T-cell (primary cell): ENCODE results near the gene TSC22D4. TPM values are rescaled to one million over a fixed set of nuclear protein-coding genes. Genes with fewer than 3 reads are reported as not detected.

ENCODE experiments used
- ATAC-seq, 4 experiments: fragments of 200-7000 bp in 3 of 4; fragments of 150-1000 bp in 1 of 4; cut with Tn5 transposase; replicated peaks in 1 of 4; 1 replicate in 3 of 4; 2 replicates in 1 of 4; pipeline ENCODE4 v1.10.0; 2021; ENCODE audit warnings: moderate library complexity in 3 of 4, mild to moderate bottlenecking in 2 of 4, moderate number of reproducible peaks in 1 of 4
- CTCF ChIA-PET, 2 donors: fragments of 300-600 bp; sonication (Branson Sonifier 250); formaldehyde crosslinking; loops; one replicate each; lab custom pipeline; 2022; ENCODE audit warnings: antibody characterized with exemption in 2 of 2; lab: Charles Lee
- POLR2A ChIA-PET, 2 donors: fragments of 300-600 bp; sonication (Branson Sonifier 250); formaldehyde crosslinking; loops; one replicate each; lab custom pipeline; 2022; ENCODE audit warnings: antibody characterized with exemption in 2 of 2; lab: Charles Lee
- DNase-seq, 35 experiments: peaks; one replicate each; pipeline versions ENCODE4 v3.0.0 to v3.0.0-alpha.2; 2013 to 2023
- H3K27ac ChIP-seq: one replicate; pipeline ENCODE4 v1.5.1; 2013; ENCODE audit warnings: low read length
- H3K27me3 ChIP-seq, 2 experiments: replicated peaks in 1 of 2; 1 replicate in 1 of 2; 2 replicates in 1 of 2; pipeline versions ENCODE4 v1.6.1 to v1.7.0; 2013; ENCODE audit warnings: low read length in 1 of 2, mixed read lengths in 1 of 2; ENCODE audit not compliant: control insufficient read depth in 2 of 2, insufficient read depth in 2 of 2; ENCODE audit errors: extremely low read depth in 1 of 2
- H3K36me3 ChIP-seq, 2 donors: 1 replicate in 1 of 2; 2 replicates in 1 of 2; pipeline versions ENCODE4 v1.6.1 to v1.7.0; 2013; ENCODE audit warnings: low read length in 1 of 2; ENCODE audit not compliant: control insufficient read depth in 2 of 2, insufficient read depth in 1 of 2; ENCODE audit errors: extremely low read depth in 1 of 2
- H3K4me1 ChIP-seq, 2 experiments: 1 replicate in 1 of 2; 2 replicates in 1 of 2; pipeline versions ENCODE4 v1.6.1 to v1.7.0; 2013; ENCODE audit warnings: low read length in 2 of 2, mixed read lengths in 1 of 2; ENCODE audit not compliant: insufficient read depth in 2 of 2, control insufficient read depth in 1 of 2; ENCODE audit errors: extremely low read depth in 1 of 2
- H3K4me3 ChIP-seq, 2 donors: 1 replicate in 1 of 2; 2 replicates in 1 of 2; pipeline versions ENCODE4 v1.5.1 to v1.7.0; 2013; ENCODE audit warnings: mild to moderate bottlenecking in 2 of 2, low read length in 1 of 2, moderate library complexity in 1 of 2; ENCODE audit not compliant: control insufficient read depth in 1 of 2; ENCODE audit errors: extremely low read depth in 1 of 2
- H3K9me3 ChIP-seq: 2 replicates; pipeline ENCODE4 v1.7.0; 2013
- H3K27ac Mint-ChIP-seq, 2 donors: one replicate each; pipeline ENCODE4 v1.8.0; 2020 to 2021; ENCODE audit warnings: mild to moderate bottlenecking in 2 of 2, mixed read lengths in 2 of 2
- H3K27me3 Mint-ChIP-seq, 2 donors: one replicate each; pipeline ENCODE4 v1.8.0; 2021 to 2022; ENCODE audit warnings: mixed read lengths in 2 of 2
- H3K36me3 Mint-ChIP-seq: one replicate; pipeline ENCODE4 v1.8.0; 2021; ENCODE audit warnings: mixed read lengths
- H3K4me1 Mint-ChIP-seq, 3 donors: one replicate each; pipeline ENCODE4 v1.8.0; 2020 to 2022; ENCODE audit warnings: mixed read lengths in 3 of 3, mild to moderate bottlenecking in 1 of 3
- H3K4me3 Mint-ChIP-seq, 3 donors: one replicate each; pipeline ENCODE4 v1.8.0; 2020 to 2022; ENCODE audit warnings: mild to moderate bottlenecking in 3 of 3, mixed read lengths in 3 of 3, moderate library complexity in 3 of 3
- H3K9me3 Mint-ChIP-seq, 3 donors: one replicate each; pipeline ENCODE4 v1.8.0; 2020 to 2022; ENCODE audit warnings: mixed read lengths in 3 of 3
- WGBS: methylation state at CpG from one replicate; pipeline ENCODE4 v1.1.5; 2013; ENCODE audit warnings: missing lambda C conversion rate; ENCODE audit not compliant: insufficient coverage; 5-methylcytosine and 5-hydroxymethylcytosine counted together
- total RNA-seq, 35 experiments: library from RNA in 6 of 35; stranded (reverse) in 6 of 35; fragments of 120-200 nt in 1 of 35; gene quantifications; one replicate each; pipeline versions ENCODE4 v1.2.1 to v1.2.4 and lab custom pipeline; 2013 to 2026

Gene TSC22D4
- total RNA-seq, 5 donors from 2014 or later (not counting 1 experiment from before 2014, with no cell fraction given) = 85.2 to 160 (median 148) TPM

DNA sequence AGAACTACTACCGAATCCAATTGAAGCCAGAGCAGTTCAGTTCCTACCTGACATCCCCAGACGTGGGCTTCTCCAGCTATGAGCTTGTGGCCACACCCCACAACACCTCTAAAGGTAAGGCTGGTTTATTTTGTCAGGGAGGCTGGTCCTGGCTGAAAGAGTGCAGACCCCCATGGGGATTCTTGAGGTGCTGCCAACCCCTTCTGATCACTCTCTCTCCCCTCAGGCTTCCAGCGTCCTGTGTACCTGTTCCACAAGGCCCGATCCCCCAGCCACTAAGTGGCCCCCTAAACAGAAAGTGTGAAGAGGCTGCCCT is 45.8 kb downstream of the TSC22D4 start:
- peak overlapping the region; percentile 25 to 94 (median 40) for H3K4me3 Mint-ChIP-seq
- H3K36me3 Mint-ChIP-seq = peaks cover 26% of the 10 kb centered on the region
- ATAC-seq = no peak
- DNase-seq = no peak
- Histone ChIP-seq H3K4me3 (no peak overlapping the region), H3K27ac (no peak overlapping the region), H3K27me3 (no peaks in the 10 kb centered on the region), H3K9me3 (no peaks in the 10 kb centered on the region), H3K36me3 (peaks cover 7 to 37% of the 10 kb centered on the region in 2 donors), H3K4me1 (peaks cover 24 to 64% of the 10 kb centered on the region in 2 experiments)
- no peaks in the 10 kb centered on the region for H3K27me3 Mint-ChIP-seq
- ChIA-PET CTCF (no interaction called here), POLR2A (no interaction called here)
- peak overlapping the region; percentile 64 to 94 for H3K27ac Mint-ChIP-seq
- no peaks in the 10 kb centered on the region for H3K9me3 Mint-ChIP-seq
- peaks cover 51 to 67% (median 60%) of the 10 kb centered on the region in 3 donors for H3K4me1 Mint-ChIP-seq
- WGBS = no CpG with 5 or more reads among the region's 4 CpGs

DNA sequence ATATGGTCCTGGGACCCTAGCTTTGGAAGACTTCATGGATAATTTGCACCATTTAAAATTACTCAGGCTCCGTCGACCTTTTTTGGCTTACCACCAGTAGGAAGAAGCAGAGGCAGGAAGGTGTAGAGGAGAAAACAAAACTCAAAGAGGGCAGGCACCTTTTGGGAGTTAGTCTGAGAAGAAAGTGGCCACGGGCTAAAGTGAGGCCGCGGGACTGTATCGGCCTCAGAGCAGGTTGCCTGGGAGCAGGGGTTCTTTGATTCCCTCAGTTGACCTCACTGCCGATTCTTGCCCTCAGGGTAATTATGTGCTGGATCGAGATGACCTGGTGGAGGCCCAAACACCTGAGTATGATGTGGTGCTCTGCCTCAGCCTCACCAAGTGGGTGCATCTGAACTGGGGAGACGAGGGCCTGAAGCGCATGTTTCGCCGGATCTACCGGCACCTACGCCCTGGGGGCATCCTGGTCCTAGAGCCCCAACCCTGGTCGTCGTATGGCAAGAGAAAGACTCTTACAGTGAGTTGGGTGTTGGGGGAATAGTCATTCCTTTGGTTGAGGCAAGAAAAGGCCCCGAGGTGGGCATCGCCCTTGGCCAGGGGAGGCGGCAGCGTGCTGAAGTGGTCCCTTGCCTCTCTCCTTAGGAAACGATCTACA is 46.3 kb downstream of the TSC22D4 start:
- peak overlapping the region; percentile 64 to 94 for H3K27ac Mint-ChIP-seq
- ATAC-seq (no peak), DNase-seq (no peak)
- no peaks in the 10 kb centered on the region for H3K9me3 ChIP-seq
- WGBS = 97% methylated on average over 16 of the region's 21 CpGs
- CTCF ChIA-PET = no interaction called here
- H3K36me3 ChIP-seq = peaks cover 7 to 37% of the 10 kb centered on the region in 2 donors
- no peaks in the 10 kb centered on the region for H3K27me3 Mint-ChIP-seq
- no peak overlapping the region for H3K4me3 ChIP-seq
- H3K36me3 Mint-ChIP-seq = peaks cover 26% of the 10 kb centered on the region
- peak overlapping the region; percentile 25 to 94 (median 40) for H3K4me3 Mint-ChIP-seq
- POLR2A ChIA-PET = no interaction called here
- H3K27ac ChIP-seq = no peak overlapping the region
- H3K4me1 ChIP-seq = peaks cover 24 to 68% of the 10 kb centered on the region in 2 experiments
- H3K9me3 Mint-ChIP-seq = no peaks in the 10 kb centered on the region
- peaks cover 54 to 72% (median 65%) of the 10 kb centered on the region in 3 donors for H3K4me1 Mint-ChIP-seq
- peaks cover 0 to 2% of the 10 kb centered on the region in 2 experiments for H3K27me3 ChIP-seq

DNA sequence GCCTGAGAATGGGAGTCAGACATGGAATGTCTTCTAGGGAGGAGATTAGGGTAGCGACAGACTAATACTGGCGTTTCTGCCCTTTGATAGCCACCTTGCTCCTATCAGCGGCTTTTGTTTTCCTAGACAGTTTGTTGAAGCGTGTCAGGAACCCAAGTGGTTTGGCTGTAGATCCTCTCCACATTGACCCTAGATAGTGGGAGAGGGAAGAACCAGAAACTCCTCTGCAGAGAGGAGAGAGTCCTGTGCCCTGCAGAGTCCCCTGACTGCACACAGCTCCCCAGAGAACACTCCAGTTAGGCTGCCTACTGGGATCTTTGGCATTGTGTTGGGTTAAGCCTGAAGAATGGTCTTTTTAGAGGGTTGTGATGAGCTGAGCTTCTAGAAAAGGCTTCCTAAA is 47.0 kb downstream of the TSC22D4 start:
- Mint-ChIP-seq H3K9me3 (no peaks in the 10 kb centered on the region), H3K27me3 (no peaks in the 10 kb centered on the region), H3K27ac (peak overlapping the region; percentile 93 to 94), H3K4me3 (peak overlapping the region; percentile 55 to 94 (median 83)), H3K4me1 (peaks cover 55 to 72% (median 66%) of the 10 kb centered on the region in 3 donors), H3K36me3 (peaks cover 26% of the 10 kb centered on the region)
- Histone ChIP-seq H3K4me1 (peaks cover 24 to 69% of the 10 kb centered on the region in 2 experiments), H3K27ac (peak overlapping the region; percentile 20), H3K4me3 (no peak overlapping the region), H3K27me3 (peaks cover 0 to 4% of the 10 kb centered on the region in 2 experiments), H3K9me3 (no peaks in the 10 kb centered on the region), H3K36me3 (peaks cover 7 to 37% of the 10 kb centered on the region in 2 donors)
- no peak for DNase-seq
- CTCF ChIA-PET = no interaction called here
- ATAC-seq = no peak
- WGBS = no CpG with 5 or more reads among the region's 4 CpGs
- POLR2A ChIA-PET = interaction anchor here in 1 of 2 donors (0.5 kb wide), 1 partner anchor 50 kb away, joined by 3 read pairs; no protein-coding TSS in a partner anchor

DNA sequence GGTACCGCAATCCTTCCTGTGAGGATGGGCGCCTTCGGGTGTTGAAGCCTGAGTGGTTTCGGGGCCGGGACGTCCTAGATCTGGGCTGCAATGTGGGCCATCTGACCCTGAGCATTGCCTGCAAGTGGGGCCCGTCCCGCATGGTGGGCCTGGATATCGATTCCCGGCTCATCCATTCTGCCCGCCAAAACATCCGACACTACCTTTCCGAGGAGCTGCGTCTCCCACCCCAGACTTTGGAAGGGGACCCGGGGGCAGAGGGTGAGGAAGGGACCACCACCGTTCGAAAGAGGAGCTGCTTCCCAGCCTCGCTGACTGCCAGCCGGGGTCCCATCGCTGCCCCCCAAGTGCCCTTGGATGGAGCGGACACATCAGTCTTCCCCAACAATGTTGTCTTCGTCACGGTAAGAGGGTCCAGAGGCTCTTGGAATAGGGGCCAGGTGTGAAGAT is 47.7 kb downstream of the TSC22D4 start:
- Mint-ChIP-seq H3K4me3 (peak overlapping the region; percentile 80 to 94 (median 83)), H3K9me3 (no peaks in the 10 kb centered on the region), H3K27ac (peak overlapping the region; percentile 86 to 93), H3K36me3 (peaks cover 24% of the 10 kb centered on the region), H3K27me3 (no peaks in the 10 kb centered on the region), H3K4me1 (peaks cover 55 to 72% (median 64%) of the 10 kb centered on the region in 3 donors)
- DNase-seq (peak in 1 of 35 experiments; percentile 21), ATAC-seq (no peak)
- ChIA-PET CTCF (interaction anchor here in 1 of 2 donors (0.6 kb wide), 1 partner anchor 410 kb away, joined by 3 read pairs; no protein-coding TSS in a partner anchor), POLR2A (interaction anchor here in 1 of 2 donors (0.5 kb wide), 1 partner anchor 51 kb away, joined by 3 read pairs; no protein-coding TSS in a partner anchor)
- no peaks in the 10 kb centered on the region for H3K9me3 ChIP-seq
- H3K36me3 ChIP-seq = peaks cover 7 to 37% of the 10 kb centered on the region in 2 donors
- H3K4me1 ChIP-seq = peaks cover 24 to 62% of the 10 kb centered on the region in 2 experiments
- H3K27me3 ChIP-seq = peaks cover 0 to 4% of the 10 kb centered on the region in 2 experiments
- no peak overlapping the region for H3K4me3 ChIP-seq
- 92% methylated on average over 19 of the region's 23 CpGs for WGBS
- H3K27ac ChIP-seq = peak overlapping the region; percentile 82

DNA sequence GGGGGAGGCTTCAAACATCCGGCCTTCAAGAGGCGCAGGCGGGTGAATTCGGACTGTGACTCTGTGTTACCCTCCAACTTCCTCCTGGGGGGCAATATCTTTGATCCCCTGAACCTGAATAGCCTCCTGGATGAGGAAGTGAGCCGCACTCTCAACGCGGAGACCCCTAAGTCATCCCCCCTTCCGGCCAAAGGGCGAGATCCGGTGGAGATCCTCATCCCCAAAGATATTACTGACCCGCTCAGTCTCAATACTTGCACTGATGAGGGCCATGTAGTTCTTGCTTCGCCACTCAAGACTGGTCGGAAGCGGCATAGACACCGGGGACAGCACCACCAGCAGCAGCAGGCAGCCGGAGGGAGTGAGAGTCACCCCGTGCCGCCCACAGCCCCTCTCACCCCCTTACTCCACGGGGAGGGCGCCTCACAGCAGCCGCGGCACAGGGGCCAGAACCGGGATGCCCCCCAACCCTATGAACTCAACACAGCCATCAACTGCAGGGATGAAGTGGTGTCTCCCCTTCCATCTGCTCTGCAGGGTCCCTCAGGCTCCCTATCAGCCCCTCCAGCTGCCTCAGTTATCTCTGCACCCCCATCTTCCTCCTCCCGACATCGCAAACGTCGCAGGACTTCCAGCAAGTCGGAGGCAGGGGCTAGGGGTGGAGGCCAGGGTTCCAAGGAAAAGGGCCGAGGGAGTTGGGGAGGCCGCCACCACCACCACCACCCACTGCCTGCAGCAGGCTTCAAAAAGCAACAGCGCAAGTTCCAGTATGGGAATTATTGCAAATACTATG is 48.3 kb downstream of the TSC22D4 start:
- ATAC-seq = no peak
- no peaks in the 10 kb centered on the region for H3K9me3 Mint-ChIP-seq
- POLR2A ChIA-PET = interaction anchor here (0.6 to 0.9 kb wide), 5 partner anchors 48 to 1060 kb away, joined by 3 to 5 read pairs (median 3); partner anchors contain the start of genes GPC2 (in 1 of the 2), MOSPD3 (in 1 of the 2) and TSC22D4 (in 1 of the 2)
- peaks cover 7 to 37% of the 10 kb centered on the region in 2 donors for H3K36me3 ChIP-seq
- WGBS = 2% methylated on average over 19 of the region's 31 CpGs
- H3K4me1 Mint-ChIP-seq = peaks cover 55 to 72% (median 62%) of the 10 kb centered on the region in 3 donors
- no peaks in the 10 kb centered on the region for H3K27me3 Mint-ChIP-seq
- H3K9me3 ChIP-seq = no peaks in the 10 kb centered on the region
- peak overlapping the region; percentile 82 for H3K27ac ChIP-seq
- peak overlapping the region; percentile 80 to 94 (median 83) for H3K4me3 Mint-ChIP-seq
- peaks cover 0 to 4% of the 10 kb centered on the region in 2 experiments for H3K27me3 ChIP-seq
- H3K4me1 ChIP-seq = peaks cover 24 to 62% of the 10 kb centered on the region in 2 experiments
- CTCF ChIA-PET = interaction anchor here in 1 of 2 donors (1.1 kb wide), 1 partner anchor 275 kb away, joined by 3 read pairs; no protein-coding TSS in a partner anchor
- peak overlapping the region; percentile 93 for H3K27ac Mint-ChIP-seq
- peak in 14 of 35 experiments; percentile 16 to 56 (median 27) for DNase-seq
- H3K36me3 Mint-ChIP-seq = peaks cover 22% of the 10 kb centered on the region
- peak overlapping the region; percentile 74 to 99 for H3K4me3 ChIP-seq
